ENCODE data around the gene HPS4.
"Not testable (repeated sequence)": the region's sequence is repeated elsewhere in the genome, so short reads cannot be mapped to it uniquely, and the experiment has no call there.

HPS4 gene

DNA sequence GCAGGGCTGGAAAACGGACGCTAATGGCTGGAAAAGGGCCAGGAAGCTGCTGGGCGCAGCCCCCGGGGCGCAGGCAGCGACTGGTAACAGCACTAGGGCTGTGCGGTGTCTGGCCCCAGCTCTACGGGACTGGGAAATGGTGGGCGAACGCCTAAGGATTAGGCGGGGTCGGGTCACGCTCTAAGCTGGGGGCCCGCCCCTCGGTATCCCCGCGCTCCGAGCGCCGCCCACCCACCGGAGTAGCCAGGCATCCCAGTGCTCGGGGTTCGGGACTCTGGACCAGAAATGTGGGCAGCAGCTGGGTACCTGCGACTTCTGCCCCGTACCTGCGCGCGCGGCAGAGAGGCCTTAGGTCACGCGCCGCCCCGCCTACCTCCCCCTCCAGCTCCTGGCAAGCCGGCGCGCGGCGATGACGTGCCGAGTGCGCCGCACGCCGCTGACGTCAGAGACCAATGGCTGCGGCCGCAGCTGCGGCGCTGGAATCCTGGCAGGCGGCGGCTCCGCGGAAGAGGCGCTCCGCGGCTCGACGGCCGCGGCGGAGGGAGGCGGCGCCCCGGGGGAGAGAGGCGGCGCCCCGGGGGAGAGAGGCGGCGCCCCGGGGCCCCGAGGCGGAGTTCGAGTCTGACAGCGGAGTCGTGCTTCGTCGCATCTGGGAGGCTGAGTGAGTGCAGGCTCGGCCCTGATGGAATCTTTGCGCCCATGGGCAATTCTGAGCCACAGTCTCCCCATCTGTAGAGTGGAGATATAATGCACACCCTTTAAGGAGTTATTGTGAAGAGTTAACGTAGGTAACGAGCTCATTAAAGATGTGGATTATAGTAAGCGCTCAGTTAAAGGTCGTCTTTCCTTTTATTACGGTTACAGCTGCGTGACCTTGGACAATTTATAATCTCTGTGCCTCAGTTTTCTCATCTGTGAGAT, at the start of gene HPS4, which contains the start of gene SRRD:
HPS4 (minus strand) TSS at position 345 of the 921 bp plus-strand sequence. CDS start 2,021 bp downstream, outside the sequence.
SRRD (plus strand) TSS at position 439 of the 921 bp plus-strand sequence; CDS start at position 453, 14 bp downstream.
- peak; percentile 91 for DNase-seq (ENCODE audit: low spot score)

DNA sequence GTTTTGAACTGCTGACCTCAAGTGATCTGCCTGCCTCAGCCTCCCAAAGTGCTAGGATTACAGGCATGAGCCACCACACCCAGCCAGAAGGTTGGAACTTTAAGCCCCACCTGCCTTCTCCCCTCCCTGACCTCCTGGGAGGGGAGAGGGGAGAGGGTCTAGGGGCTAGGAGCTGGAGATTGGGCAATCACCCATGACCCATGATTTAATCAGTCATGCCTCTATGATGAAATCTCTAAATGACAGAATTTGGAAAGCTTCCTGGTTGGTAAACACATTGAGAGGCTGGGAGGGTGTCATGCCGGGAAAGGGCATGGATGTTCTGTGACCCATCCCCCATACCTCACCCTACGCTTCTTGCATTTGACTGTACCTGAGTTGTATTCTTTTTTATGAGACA, 45.8 kb upstream of the HPS4 start:
- no peak for DNase-seq (ENCODE audit: low spot score)

DNA sequence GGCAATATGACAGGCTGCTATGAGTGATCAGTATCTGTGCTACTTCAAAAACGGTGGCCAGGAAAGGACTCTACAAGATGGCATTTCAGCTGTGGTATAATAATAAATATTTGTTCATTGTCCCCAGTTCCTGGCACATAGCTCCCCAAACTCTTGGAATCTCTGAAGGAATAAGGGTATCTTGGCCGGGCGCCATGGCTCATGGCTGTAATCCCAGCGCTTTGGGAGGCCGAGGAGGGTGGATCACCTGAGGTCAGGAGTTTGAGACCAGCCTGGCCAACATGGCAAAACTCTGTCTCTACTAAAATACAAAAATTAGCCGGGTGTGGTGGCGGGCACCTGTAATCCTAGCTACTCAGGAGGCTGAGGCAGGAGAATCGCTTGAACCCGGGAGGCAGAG, 44.9 kb upstream of the HPS4 start:
- DNase-seq (ENCODE audit: low spot score), result not testable (repeated sequence)

DNA sequence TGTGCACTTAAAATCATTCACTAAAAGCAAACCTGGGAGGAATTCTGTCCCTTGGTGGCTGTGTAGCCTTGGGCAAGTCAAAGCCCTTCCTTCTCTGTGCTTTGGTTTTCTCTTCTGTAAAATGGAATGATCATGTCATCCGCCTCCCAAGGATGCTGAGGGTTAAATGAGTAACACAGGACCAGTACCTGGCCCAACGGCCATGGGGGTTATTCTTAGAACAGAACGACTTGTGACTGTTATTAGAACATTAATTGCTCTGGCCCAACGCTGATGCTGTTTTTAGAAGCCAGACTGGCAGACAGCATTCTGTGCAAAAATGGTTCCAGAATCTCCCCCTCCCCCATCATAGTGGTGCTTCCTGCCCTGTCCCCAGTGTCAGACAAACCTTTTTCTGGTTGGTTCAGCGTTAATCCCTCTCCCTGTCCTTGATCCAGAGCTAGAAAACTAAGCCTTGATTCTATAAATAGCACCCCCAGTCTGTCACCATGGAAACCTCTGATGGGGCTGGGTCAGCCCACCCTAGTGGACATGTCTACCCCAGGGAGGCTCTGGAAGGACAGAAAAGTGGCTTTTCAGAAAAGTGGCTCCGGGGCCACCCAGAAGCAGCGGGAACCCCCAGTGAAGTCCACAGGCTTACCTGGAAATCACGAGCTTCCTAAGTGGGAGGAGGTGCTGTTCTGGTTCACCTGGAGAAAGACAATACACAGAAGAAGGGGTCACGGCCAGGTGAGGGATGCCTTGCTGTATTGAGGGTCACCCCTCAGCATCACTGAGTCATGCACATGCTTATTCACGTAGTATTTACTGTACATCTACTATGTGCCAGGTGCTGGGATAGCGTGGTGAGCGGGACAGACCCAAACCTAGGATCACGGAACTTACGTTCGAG, 44.2 kb upstream of the HPS4 start:
- no peak for DNase-seq (ENCODE audit: low spot score)

DNA sequence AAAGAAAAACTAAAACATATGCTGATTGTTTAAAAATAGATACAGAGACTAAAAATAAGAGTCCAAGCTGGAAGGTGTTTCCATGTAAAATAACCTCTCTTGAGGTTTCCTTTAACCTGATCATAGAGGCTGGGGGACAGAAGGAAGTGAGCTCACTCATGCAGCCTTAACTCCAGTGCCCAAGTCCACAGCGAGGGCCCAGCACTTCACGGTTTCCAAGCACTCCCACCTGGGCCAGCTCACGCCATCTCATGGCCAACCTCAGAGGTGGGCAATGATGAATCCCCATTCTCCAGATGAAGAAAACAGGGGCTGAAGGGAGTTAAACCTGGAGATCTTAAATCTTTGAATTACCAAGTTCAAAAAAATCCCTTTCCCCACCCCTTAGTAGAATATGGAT, 43.6 kb upstream of the HPS4 start:
- no peak for DNase-seq (ENCODE audit: low spot score)

DNA sequence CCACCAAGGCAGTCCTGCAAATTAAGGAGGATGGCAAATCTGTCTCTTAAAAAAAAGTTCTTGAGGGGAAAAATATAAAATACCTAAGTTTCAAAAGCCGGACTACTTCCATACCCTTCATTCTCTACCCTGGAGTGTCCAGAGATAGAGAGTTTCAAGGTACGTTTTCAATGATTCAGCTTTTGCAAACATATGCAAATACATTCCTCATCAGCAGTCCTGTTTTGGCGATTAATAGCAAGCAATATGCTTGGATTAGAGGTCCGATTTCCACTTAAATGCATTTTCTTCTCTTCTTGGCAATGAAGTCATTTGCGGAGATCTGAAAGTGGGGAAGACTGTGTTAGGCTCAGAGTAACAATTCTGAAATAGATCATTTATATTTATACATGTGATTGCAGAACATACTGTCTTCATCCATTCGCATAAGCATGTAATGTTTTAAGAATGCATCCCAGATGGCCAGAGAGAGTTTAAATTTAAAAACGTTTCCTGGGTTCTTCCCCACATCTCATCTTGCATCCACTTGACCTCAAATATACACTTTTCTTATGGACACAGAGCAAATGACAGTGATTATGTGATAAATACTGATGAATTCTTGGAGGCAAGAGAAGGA, 42.5 kb upstream of the HPS4 start:
- DNase-seq (ENCODE audit: low spot score), result no peak

DNA sequence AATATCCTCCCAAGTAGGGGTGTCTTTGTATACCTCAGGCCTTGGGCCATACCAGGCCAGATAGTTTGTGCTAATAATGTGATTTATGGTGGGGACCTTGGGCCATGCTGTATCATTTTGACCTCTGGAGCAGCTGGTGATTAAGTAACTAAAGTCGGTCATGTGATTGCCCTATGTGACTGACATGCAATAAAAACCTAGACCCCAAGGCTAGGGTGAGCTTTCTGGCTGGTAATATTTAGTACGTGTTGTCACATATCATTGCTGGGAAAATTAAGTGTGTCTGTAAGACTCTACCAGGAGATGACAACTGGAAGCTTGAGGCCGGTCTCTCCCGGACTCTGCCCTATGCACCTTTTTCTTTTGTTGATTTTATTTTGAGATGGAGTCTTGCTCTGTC, 41.3 kb upstream of the HPS4 start:
- no peak for DNase-seq (ENCODE audit: low spot score)

DNA sequence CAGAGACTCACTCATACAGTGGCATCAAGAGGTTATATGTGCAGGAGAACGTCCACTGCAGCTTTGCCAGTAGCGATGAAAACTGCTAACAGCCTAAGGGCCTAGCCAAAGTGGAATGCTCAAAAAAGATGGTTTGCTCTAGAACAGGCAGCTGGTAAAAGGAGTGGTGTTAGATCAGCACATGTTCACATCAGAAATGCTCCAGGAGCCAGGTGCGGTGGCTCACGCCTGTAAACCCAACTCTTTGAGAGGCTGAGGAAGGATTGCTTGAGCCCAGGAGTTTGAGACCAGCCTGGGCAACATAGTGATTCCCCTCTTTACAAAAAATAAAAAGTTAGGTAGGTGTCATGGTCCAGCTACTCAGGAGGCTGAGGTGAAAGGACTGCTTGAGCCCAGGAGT, 39.0 kb upstream of the HPS4 start:
- no peak for DNase-seq (ENCODE audit: low spot score)

DNA sequence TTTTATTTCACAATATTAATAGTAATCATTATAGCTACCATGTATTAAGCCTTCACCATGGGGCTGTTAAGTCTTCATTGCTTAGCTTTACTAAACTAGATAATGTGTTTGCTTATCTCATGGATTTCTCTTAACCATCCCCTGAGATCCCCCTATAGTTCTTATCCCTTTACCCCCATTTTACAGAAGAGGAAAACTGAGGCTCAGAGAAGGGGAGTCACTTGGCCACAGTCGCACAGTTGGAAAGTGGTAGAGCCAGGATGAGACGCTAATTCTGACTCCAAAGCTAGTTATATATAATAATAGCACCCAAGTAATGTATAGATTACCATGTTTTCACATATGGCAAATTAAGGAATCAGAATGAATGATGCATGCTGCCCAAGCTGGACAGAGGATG, 38.4 kb upstream of the HPS4 start:
- DNase-seq (ENCODE audit: low spot score), result no peak

DNA sequence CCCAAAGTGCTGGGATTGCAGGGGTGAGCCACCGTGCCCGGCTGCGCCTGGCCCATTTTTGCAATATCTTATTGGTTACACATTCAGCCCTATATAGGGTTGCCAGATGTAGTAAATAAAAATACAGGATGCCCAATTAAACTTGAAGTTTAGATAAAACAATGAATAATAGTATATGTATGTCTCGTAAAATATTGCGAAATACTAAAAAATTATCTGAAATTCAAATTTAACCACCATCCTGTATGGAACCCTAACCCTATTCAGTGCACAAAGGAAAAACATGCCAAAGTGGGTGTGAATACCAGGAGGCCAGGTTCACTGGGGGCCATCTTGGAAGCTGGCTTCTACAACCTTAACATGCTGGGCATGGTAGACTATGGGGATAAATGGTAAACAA, 33.8 kb upstream of the HPS4 start:
- no peak for DNase-seq (ENCODE audit: low spot score)

DNA sequence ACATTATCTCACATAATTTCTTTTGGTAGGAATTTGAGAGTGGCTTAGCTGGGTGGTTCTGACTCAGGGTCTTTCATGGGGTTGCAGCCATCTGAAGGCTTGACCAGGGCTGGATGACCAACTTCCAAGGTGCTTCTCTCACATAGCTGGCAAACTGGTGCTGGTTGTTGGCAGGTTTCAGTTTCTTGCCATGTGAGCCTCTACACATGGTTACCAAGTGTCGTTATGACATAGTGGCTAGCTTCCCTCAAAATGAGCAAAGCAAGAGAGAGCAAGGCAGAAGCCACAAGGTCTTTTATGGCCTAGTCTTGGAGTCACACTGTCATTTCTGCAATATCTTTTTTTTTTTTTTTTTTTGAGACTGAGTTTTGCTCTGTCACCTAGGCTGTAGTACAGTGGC, 32.9 kb upstream of the HPS4 start:
- no peak for DNase-seq (ENCODE audit: low spot score)

DNA sequence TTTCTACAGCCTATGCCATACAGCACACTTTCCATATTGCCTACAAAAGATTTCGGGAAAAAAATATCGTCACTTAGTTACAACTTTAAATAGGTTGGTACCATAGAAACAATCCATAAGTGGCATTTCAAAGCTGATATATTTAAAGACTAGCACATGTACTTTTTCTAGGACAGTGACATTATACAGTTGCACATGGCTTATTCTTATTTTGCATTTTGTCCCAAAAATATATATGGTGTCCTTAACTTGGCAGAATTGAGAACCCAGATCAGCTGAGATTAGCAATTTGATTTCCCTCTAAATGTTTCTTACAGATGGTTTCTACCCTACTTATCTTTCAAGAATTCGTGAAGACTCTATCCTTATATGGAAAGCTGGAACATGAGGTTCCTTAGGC, 32.3 kb upstream of the HPS4 start:
- no peak for DNase-seq (ENCODE audit: low spot score)

DNA sequence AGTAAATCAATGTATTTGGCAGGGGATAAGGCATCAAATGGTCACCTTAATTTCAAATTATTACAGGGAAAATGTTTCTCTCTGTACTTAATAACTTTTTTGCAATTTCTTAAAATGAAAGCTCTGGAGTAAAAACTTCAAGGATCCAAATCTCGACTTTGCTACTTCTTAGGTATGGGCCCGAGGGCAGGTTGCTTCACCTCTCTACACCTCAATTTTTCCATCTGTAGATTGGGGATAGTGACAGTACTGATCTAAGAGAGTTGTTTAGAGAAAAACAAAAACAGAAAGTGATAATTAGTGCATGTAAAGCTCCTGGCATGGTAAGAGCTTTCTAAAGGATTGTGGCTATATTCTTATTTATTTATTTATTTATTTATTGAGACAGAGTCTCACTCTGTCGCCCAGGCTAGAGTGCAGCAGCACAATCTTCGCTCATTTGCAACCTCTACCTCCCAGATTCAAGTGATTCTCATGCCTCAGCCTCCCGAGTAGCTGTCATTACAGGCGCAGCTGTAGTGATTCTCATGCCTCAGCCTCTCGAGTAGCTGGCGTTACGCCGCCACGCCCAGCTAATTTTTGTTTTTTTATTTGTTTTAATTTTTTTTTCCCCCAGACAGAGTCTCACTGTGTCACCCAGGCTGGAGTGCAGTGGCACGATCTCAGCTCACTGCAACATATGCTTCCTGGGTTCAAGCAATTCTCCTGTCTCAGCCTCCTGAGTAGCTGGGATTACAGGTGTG, 31.0 kb upstream of the HPS4 start:
- DNase-seq (ENCODE audit: low spot score), result no peak

DNA sequence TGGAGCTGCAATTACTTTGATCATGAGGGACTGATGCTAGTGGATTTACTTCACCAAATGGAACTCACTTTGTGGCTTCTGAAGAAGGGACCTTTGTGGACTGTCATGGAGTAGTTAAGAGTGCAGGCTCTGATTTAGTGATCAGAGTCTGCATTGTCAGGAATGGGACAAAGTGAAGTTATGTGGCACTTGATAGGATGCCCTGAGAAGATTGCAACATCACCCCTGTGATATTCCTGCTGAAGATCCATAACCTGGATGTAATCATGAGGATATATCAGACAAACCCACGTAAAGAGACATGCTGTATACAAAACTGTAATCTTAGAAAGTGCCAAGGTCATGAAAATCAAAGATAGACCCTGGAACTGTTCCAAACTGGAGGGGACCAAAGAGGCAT, 30.3 kb upstream of the HPS4 start:
- DNase-seq (ENCODE audit: low spot score), result no peak

DNA sequence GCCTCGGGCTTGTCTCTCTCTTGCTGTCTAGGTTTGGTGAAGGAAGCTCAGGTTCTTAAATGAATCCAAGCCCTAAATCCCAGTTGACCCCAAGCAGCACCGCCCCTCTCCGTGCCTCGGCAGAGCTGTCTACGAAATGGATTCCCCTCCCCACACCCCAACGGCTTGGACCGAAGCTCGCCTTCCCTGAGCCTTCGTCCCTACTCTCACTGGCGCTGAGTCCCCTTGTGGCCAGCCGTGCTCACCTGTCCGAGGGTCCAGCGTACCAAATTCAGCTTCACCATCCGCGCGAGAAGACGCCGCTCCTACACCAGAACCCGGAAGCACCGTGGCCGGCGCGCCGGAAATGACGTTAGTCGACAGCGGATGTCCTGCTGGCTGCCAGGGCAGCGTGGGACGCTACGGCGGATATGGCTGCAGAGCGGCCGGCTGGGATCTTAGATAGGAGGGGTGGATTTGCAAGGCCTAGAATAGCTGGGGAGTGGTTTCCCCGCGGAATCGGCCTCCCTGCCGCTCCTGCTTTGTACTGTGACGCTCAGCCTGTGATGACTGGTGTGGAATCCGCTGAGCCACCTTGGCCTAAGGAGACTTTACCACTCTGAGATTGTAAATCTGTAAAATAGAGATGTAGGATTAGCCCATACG, 28.7 kb upstream of the HPS4 start, which contains the start of gene TFIP11:
TFIP11 (minus strand) TSS at position 325 of the 645 bp plus-strand sequence. CDS start 2,201 bp downstream, outside the sequence.
- peak; percentile 95 for DNase-seq (ENCODE audit: low spot score)

DNA sequence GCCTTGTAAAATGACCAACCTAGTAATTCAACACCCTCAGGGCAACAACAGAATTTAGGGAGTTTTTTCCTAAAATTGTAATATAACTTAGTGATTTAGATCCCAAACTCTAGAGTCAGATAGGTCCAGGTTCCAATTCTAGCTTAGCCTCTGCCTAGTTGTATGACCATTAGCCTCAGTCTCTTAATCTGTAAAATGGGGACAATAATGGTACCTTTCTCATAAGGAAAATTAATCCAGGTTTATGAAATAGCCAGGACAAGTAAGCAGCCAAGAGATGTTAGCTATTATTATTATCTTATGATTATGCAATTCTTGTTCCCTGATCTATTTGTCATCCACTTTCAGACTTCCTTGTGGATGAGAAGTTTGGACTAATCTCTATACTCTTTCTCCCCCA, 24.6 kb upstream of the HPS4 start:
- no peak for DNase-seq (ENCODE audit: low spot score)

DNA sequence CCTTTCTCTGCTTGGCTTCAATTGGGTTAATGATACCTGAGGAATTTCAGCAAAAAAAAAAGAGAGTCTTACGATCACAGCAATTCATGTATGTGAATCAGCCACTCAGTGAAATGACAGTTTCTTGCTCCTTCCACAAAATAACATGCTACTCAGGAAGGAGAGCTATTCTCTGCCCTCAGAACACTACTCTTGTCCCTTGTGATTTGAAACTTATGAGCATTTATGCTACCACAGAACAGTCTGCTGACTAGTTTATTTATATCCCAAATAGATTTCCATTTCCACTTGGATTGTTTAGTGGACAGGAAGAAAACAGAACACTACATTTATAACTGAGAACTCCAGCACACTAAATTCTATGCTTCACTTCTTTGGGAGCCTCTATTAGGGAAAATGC, 20.2 kb upstream of the HPS4 start:
- DNase-seq (ENCODE audit: low spot score), result no peak

DNA sequence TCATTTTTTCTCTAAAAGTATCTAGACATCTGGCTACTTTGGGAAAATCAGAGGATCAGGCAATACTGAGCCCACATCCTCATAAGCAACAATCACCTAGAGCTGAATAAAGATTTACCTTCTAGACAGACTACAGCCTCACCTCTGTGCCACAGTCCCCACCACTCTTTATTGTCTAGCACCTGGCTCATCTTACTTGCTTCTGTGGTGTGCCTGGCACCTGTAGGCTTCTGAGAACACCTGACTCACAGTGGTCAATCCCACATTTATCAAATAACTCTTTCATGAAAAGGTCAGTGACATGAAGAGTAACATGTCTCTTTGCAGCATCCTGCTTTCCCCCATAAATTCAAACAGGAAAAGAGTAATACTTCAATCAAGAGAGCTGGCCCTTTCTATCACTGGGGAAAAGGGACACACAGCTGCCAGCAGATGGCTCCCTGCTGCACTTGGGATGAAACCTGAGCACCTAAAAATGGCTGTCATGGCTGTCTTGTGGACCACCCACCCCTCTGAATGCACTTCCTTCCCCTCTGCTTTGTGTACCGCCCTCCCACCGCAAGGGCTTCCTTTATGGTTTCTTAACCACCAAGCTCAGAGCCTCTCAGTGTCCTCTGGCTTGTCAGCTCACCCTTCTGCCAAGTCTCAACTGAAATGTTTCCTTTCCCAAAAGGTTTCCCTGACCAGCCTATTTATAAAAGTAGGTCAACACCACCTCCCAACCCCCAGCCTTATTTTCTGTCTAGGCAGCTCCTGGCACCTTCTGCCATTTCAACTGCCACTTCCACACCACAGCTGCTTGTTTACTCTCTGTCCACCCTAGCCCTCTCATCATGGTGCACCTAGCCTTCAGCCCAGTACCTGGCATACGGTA, 19.3 kb upstream of the HPS4 start:
- DNase-seq (ENCODE audit: low spot score), result peak; percentile 54

DNA sequence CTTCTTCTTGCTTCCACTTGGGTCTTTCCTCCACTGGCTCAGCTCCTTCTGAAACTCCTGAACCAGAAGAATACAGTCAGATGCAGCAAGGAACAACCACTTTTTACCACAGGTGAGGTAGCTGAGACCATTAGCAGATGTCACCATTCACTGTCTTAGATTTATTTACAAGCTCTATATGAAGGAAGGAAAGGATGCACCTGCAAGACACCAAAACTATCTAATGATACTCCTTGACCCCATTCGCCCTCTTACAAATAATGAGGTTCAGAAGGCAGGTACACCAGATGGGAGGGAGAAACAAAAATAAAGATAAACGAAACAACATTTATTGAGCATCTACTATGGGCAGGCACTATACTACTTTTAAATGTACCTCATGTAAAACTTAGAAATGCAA, 18.4 kb upstream of the HPS4 start:
- DNase-seq (ENCODE audit: low spot score), result no peak

DNA sequence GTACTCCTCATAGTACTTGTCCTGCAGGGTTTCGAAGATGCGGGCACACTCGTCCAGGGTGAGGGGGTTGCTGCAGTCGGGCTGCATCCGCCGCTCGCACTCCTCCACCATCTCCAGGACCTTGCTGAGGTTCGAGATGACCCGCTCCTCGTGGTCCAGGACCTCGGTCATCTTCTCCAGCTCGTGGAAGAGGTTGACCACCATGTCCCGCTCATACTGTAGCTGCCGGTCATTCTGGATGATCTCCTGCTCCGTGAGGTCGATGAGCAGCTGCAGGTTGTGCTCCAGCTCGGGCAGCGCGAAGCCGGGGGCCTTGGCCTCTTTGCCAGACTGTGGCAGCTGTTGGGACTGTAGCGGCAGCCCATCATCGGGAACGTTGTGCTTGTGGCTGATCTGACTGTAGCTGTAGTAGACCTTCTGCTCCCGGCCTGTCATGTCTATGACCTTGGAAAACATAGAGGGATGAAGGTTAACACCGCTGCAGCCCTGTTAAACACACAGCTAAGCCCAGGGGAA, 15.7 kb upstream of the HPS4 start:
- DNase-seq (ENCODE audit: low spot score), result no peak

Data from hematopoietic multipotent progenitor cell treated with erythropoietin and hydrocortisone succinate and interleukin-3 and kit ligand, for 15 days (in vitro differentiated cells).